GM21360 (cell line): Measurements from ENCODE around the gene AARS2.
A peak's percentile ranks its signal among the peaks of the same experiment; 100 is the strongest.

Experiments used
- ATAC-seq: cut with Tn5 transposase; IDR thresholded peaks from one replicate; pipeline ENCODE4 v1.9.1; 2021; ENCODE audit warnings: mild to moderate bottlenecking, moderate library complexity; ENCODE audit not compliant: unreplicated experiment

The AARS2 gene

DNA sequence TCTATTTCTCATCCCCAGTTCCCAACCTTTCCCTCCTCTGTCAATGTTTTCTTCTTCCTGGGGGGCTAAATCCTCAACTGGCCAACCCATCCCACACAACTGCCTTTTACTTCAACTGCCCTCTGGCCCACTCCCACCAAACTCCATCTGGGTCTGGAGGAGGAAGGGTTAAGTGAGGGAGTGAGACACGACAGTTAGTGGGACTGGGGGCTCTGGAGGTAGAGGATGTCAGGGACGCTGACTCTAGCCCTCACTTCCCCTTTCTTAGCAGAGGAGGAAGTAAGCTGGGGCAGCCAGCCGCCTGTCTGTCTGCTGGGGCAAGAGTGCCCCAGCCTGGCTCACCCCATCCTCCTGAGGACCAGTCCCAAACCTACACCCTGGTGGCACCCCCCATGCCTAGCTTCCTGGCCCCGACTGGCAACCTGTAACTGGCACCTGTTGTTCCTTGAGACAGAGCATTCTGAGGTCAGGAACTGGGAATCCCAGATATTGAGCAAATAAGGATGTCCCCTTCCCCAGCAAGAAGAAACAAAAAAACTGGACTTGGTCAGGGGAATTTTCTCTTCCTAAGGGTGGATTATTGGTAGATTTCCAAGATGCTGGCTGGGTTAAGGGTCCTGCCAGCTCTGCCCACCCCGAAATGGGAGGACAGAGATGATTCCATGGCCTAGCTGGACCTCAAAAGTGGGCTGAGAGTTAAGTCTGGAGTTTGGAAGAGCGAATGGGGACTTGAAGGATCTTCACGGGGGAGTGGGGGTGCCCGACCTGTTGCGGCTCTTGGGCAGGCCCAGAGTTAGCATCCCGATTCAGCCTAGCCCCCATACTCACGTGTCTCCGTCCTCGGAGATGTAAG is 48.8 kb downstream of the AARS2 start:
- ATAC-seq, result no peak

DNA sequence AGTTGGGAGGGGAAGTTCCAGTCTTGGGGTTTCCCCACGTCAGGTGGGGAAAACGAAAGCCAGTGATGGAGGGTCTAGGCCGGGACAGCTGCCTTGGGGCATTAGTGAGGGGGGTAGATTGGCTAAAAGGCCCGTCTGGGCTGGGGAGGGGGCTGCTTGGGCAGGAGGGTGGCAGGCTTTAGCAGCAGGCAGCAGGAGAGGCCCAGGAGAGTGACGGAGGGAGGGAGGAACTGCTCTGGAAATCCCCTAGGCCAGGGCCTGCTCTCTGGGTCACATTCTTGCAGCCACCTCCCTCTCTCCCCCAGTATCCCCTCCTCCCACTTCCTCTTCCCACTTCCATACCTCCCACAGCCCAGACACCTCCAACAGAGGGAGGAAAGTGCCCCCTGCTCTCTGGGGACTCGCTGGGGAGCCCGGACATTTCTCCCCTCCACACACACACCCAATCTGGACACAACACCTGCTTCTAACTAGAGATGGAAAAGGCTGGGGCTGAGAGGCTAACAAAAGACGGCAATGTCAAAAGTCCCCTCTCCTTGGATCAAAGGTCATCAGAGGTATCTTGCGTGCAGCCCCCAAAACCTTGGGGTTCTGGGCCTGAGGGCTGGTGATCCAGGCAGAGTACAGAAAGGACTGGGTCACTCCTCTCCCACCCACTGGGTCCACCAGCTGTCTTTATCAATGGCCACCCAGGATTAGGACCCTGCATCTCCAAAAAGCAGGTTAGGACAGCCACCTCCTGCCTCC is 49.6 kb downstream of the AARS2 start:
- no peak for ATAC-seq

DNA sequence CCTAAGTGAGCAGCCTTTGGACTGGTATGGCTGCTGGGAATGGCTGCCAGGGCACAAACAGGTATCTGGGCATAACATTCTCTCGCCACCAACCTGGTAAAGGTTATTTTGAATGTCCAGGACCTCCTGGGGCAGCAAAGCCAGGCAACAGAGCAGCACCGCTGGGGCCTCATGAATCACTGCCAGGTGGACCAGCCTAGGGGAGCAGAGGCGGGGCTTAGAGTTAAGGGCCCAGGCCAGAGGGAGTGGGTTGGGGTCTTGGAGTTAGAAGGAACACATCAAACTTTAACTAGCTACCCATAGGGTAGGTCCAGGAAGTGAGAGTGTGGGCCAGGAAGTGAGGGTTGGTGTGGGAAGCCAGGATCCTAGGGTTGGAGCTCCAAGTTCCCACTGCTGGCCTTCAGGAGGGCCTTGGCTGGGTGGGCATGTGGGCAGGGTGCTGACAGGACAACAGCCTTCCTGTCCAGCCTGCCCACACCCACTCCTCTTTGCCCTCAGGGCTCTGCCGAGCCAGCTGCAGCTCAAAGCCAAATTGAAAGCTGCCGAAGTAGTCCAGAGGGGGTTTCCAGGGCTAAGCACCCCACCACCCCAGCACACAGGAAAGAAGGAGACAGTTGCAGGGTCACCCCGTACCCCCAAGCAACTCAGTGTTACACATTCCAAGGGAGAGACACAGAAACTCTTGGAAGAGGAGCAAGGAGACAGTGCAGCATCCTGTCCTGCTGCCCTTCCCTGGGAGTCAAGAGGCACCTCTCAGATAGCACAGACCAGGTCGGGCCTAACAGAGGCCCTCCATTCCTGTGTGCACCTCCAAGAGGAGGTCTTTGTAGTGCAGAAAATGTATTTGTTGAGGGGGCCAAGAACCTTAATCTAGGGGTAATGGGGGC is 50.4 kb downstream of the AARS2 start:
- no peak for ATAC-seq

DNA sequence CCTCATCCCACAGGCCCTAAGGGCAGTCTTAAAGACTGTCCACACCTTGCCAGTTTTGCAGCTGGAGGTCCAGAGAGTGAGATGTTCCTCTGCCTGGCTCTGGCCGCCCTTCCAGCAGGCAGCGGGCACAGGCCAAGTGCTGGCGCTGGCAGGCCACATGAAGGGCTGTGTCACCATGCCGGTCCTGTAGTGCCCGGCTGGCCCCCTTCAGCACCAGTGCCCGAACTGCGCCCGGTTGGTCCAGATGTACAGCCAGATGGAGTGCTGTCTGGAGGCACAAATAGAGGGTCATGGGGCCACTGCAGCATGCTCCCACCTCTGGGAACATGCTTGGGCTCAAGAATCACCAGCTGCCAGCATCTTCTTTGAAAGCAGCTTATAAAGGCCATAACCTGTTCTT is 51.6 kb downstream of the AARS2 start:
- no peak for ATAC-seq

DNA sequence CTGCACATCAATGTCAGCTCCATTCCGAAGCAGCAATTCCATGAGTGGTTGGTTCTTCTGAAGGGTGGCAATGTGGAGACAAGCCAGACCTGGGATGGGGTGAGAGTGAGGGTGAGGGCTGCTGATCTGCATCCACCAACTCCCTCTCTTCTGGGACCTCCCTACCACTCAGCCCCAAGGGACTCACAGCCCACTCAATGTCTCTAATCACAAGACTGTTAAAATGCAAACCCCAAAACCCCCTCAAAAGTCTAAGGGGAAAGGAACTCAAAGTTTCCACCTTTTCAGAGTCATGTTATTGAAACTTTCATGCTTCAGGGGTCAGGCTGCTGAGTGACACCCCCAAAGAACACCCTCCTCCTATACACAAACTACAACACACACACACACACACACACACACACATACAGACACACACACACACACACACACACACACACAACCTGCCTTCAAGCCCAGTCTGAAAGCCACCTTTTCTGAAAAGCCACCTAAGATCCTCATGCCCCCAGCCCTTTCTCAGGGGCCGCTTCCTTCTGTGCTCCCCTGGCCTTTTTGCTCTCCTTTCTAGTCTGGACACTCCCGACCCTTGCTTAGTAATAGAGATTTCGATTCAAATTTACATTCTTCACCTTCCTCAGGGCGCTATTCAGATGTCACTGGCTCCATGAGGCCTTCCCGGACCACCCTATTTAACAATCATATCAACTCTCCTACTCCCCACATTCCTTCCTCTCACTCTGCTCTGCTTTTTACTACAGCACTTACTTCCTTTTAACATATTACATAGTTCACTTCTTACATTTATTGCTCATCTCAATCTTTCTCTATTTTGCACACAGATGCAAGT is 52.5 kb downstream of the AARS2 start:
- no peak for ATAC-seq

DNA sequence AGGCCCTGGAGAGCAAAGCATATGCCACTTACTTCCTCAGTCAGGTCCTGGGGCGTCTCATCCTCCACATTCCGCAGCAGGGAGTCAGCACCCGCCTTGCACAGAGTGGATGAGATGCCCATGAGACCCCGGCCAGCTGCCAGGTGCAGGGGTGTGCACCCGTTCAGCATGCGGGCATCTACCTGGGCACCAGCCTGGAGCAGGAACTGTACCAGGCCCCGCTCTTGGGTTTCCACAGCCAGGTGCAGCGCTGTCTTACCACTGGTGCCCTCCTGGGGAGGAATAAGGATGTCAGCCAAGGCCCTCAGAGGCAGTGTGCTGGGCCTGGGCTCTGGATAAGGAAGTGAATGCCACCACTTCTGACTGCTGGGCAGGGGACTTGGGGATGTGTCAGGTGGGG is 53.1 kb downstream of the AARS2 start:
- ATAC-seq, result no peak

DNA sequence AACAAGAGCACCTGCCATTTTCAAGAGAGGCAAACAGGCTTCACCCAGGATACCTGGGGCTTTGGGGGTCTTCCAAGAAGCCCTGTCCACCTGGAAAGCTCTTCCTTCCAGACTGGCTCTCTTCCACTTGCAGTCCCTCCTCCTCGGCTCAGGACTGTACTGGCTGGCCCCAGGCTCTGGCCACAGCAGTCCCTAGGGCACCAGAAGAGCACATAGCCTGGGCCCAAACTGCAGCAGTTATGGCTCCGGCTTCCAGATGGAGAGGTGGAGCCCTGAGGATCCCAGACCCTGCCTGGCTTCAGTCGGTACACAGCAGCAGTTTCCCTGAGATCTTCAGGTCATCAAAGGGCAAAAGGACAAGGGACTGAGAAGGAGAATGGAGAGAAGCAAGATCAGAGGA is 54.2 kb downstream of the AARS2 start:
- ATAC-seq, result no peak

DNA sequence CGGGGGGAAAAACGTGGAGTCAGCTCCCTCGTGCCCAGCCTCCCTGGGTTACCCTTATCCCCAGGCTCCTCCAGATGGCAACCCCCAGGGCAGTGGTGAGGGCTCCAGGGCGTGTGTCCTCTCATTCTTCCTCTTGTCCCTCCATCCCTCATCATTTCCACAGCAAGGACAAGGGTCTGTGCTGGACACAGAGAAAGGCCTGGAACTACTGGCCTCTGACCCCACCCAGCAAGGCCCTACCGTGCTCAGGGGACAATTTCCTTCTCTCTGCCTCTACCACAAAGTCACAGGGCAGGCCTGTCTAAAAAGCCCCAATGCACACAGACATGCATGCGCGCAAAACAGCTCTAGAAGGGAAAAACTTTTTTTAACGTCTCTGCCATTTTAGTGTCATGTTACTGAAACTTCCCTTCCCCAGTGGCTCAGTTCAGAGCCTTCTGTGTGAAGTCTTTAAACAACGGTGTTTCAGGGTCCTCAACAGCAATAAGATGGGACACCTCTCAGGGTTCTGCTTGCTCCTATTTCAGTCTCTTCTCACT is 54.8 kb downstream of the AARS2 start:
- ATAC-seq, result no peak

DNA sequence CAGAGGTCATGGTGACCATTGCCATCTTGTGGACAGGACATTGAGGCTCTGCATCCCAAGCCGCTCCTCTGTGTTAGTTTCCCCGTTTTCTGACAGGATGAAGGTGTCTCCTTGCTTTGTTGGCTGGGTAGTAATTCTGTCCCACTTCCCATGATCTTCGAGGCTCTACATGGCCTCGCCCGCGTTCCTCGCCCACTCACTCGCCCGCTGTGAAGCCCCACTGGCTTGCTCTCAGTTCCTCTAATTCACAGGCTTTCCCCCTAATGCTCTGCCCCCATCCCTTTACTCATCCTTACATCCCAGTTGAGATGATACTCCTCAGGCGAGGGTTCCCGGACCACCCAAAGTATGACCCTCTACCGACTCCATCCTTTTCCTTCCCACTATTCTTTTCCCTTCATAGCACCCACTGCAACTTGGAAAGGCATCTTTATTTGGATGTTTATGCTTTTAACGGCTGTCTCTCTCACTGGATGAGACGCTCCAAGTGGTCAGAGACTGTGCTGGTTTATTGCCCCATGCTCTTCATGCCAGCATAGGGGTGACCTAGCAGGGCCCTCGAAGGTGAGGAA is 55.3 kb downstream of the AARS2 start:
- peak; percentile 21 for ATAC-seq

DNA sequence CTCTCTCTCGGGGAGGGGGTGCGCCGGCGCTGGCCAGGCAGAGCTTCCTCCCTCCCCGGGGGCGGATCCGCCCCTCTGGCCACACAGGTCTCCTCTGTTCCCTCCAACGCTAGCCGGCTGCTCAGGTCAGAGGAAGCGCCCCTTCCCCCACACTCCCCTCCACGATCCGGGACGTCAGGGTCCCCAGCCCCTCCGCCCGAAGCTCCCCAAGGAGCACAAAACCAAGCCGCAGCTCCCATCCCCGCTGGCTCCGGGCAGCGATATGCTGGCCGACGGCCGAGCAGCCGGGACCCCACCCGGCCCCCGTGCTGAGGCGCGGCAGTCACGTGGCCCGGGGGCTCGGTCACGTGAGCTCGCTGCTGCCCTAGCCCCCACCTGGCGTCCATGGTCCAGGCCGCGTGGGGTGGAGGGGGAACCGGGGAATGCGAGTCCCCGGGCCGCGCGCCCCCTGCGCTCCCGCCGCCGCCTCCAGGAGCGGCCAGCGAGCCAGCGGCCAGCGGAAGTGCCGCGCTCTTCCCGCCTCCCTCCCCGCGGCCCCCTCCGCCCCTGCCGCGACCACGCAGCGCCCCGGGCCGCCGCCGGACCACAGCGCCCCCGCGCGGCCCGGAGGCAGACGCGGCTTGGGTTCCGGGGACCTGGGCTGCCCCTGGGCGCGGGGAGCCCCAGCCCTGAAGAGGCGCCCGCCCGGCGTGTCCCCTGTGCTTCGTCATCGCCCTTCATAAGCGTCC is 56.0 kb downstream of the AARS2 start, which contains the start of gene SLC35B2:
SLC35B2 (minus strand) TSS at position 504 of the 728 bp plus-strand sequence; CDS start at position 386, 118 bp downstream.
- peak; percentile 29 for ATAC-seq

DNA sequence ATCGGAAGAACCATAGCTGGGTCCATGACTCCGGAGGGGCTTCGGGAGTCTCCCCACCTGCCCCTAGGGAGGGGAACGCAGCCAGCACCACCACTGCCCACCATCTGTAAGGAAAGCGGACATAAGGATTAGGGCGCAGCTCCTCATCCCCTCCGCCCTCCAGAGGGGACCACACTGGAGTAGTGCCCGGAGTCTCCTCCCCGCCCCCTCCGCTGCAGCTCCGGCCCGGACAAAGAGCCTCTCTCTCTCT is 56.4 kb downstream of the AARS2 start:
- no peak for ATAC-seq

DNA sequence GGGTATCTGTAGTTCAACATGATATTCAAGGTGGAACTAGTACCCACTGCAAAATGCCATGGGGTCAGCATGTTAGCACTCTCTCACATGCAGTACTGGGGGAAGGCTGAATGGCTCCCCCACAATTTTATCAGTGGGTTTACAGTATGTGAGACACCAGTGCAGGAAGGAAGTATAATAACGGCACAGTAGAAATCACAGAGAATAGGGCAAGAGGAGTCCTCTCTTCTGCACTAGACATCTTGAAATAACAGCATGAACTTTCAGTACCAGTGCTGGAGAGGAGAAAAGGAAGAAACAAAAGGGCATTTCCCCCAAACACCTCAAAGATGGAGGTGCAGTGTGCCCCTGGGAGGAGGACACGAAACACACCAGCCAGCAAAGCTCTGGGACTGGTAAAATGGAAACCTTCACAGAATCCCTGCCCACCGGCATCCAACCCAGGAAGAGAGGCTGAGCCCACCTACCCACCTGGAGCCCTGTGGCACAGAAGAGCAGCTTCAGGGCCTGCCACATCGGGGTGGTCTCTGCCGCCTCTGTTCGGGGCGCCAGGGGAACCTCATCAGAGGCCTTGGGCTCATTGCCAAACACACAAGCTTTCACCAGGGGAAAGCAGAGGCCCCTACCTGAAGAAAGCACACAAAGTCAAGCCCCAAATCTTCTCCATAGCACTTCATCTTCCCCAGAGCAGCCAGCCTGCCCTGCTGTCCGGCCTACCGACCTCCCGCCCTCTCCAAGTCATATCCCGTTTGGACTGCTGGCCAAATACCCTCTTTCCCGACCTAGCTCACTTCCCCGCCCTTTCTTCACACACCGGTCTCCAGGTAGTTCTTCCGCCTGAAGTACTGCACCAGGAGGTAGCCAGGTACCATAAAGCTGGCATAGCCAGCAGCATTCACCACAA is 57.0 kb downstream of the AARS2 start:
- no peak for ATAC-seq

DNA sequence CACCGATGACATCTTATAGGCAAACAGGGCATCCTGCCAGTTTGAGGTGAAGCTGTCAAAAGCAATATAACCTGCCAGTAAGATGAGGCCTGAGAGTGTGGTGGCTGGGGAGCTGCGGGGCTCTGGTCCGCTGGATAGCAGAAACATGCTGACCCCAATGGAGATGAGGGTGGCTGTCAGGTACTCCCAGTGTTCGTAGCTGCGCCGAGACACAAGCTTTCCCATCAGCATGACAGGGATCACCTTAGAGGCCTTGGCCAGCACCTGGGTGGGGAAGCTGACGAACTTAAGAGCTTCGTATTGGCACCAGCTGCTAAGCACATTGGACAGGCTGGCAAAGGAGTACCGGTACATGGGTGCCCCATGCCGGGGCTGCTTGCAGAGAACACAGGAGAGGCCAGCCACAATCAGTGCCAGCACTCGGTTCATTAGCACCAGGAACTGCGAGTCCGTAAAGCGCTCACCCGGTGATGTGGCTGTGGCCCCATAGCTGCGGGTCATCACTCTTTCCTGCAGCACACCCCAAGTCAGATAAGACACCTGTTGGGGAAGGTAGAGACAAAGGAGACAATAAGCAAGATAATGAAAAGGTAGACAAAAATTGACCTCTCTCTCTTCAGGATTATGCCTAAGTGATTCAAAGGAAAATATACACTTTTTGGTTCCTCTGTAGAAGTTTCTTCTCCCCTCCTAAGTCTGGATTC is 57.9 kb downstream of the AARS2 start:
- ATAC-seq, result no peak

DNA sequence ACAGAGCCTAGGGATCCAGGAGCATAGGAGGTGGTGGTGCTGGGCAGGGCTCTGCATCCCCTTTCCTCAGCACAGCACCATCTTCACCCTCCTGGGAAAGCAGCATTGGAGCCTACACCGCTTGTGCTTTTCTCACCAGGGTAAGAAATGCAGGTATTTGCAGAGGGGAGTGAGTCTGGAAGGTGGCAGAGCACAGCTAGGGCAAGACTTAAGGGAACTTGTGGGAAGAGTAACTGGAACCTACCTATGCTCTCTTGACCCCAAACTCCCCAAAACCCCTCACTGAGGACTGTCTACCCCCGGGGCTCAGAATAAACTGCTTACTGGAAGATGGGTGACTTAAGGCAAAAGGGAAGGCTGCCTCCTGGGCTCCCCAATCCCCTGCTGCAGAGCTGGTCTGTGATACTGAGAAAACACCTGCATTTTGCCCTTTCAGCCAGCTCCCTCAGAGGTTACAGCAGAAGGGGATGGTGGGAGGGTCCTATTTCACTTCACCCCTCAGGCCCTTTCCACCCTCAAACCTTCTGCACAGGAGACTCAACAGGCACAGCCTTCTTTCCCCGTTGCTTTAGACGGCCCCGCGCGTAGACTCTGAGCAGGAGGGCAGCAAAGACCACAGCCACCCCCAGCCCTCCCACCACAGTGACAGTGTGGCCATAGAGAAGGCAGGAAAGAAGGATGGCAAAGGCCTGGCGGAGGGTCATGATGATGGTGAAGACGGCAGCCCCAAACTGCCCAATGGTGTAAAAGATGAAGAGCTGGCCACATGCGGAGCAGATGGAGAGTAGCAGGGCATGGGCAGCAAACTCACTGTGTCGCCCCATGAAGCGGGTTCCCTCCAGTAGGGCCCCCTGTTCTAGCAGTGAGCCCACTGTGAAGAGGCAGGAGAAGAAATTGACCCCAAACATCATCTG is 58.7 kb downstream of the AARS2 start:
- no peak for ATAC-seq

DNA sequence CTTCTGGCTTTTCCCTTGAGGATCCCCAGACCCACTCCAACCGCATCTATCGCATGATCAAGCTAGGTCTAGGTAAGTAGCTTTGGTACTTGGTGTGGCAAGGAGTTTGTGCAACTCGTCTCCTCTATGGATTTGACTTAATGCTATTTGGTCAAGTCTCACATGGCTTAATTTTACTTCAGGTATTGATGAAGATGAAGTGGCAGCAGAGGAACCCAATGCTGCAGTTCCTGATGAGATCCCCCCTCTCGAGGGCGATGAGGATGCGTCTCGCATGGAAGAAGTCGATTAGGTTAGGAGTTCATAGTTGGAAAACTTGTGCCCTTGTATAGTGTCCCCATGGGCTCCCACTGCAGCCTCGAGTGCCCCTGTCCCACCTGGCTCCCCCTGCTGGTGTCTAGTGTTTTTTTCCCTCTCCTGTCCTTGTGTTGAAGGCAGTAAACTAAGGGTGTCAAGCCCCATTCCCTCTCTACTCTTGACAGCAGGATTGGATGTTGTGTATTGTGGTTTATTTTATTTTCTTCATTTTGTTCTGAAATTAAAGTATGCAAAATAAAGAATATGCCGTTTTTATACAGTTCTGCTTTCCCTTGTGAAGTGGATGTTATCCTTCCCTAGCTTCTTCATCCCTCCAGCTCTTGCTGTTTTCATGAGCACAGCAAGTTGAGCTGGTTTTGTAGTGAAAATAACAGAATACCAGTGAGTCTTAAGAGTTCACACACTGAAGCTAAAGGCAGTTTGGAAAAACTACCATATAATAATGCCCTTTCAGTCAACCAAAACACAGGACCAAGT is 59.6 kb downstream of the AARS2 start:
- ATAC-seq, result no peak
